AG04450 (cell line): Measurements from ENCODE around the gene LRRC51. TPM values are rescaled to one million over a fixed set of nuclear protein-coding genes. Genes with fewer than 3 reads are reported as not detected.

Experiments used
- CTCF ChIA-PET: fragments of 300-600, 350-600 bp; formaldehyde crosslinking; extraction: SDS; loops from one replicate; lab custom pipeline; 2022; ENCODE audit warnings: antibody characterized with exemption, inconsistent platforms; lab: Charles Lee
- POLR2A ChIA-PET: fragments of 350-600 bp; formaldehyde crosslinking; extraction: SDS; loops from one replicate; lab custom pipeline; 2021; ENCODE audit warnings: antibody characterized with exemption, inconsistent platforms; lab: Yijun Ruan, JAX
- DNase-seq: peaks from one replicate; pipeline ENCODE4 v3.0.0-alpha.2; 2011; ENCODE audit warnings: low read depth, low spot score
- H3K27ac ChIP-seq: one replicate; pipeline ENCODE4 v1.5.1; 2012; ENCODE audit warnings: low read depth, low read length, control low read depth
- H3K27me3 ChIP-seq: one replicate; pipeline ENCODE4 v1.6.0; 2012; ENCODE audit warnings: low read length; ENCODE audit not compliant: control insufficient read depth, insufficient read depth
- H3K4me3 ChIP-seq: 2 replicates; pipeline ENCODE4 v1.5.1; 2011; ENCODE audit warnings: mild to moderate bottlenecking, low read depth, low read length, control low read depth
- H3K9me3 ChIP-seq: 2 replicates; pipeline ENCODE4 v1.5.1; 2012; ENCODE audit warnings: low read length; ENCODE audit not compliant: control insufficient read depth, insufficient read depth
- polyA plus RNA-seq: library from polyadenylated mRNA; depleted of rRNA; stranded (reverse); fragments of >200 nt; gene quantifications from 2 replicates; pipeline ENCODE4 v1.2.3, GENCODE V29; 2011
- TF ChIP-seq, protein P1 (sequence below): IDR thresholded peaks from 2 replicates; pipeline ENCODE4 v1.5.1; 2011; ENCODE audit warnings: low read depth, low read length, control low read depth, inconsistent platforms

LRRC51 gene
- polyA plus RNA-seq, 1 experiment = 8.6 TPM

DNA sequence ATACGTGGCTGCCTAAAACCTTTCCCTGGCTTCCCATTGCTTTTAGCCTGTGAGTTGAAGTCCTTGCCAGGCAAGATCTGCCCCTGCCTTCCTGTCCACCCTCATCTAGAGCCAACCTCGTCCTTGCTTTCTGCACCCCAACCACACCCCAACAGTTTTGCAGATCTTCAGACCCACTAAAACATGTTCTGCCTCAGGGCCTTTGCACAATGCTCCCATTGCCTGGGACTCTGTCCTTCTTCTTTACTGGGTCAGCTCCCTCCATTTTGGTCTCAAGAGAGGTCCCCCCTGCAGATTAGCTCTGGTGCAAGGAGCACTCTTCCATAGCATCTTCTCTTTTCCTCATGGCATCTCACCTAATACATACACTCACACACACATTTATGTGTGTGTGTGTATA lies 40.3 kb downstream of the LRRC51 start:
- ChIA-PET CTCF (no interaction called here), POLR2A (no interaction called here)
- TF ChIP-seq, protein P1, sequence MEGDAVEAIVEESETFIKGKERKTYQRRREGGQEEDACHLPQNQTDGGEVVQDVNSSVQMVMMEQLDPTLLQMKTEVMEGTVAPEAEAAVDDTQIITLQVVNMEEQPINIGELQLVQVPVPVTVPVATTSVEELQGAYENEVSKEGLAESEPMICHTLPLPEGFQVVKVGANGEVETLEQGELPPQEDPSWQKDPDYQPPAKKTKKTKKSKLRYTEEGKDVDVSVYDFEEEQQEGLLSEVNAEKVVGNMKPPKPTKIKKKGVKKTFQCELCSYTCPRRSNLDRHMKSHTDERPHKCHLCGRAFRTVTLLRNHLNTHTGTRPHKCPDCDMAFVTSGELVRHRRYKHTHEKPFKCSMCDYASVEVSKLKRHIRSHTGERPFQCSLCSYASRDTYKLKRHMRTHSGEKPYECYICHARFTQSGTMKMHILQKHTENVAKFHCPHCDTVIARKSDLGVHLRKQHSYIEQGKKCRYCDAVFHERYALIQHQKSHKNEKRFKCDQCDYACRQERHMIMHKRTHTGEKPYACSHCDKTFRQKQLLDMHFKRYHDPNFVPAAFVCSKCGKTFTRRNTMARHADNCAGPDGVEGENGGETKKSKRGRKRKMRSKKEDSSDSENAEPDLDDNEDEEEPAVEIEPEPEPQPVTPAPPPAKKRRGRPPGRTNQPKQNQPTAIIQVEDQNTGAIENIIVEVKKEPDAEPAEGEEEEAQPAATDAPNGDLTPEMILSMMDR = no peak
- H3K27ac ChIP-seq = no peak overlapping the region
- no peaks in the 10 kb centered on the region for H3K27me3 ChIP-seq
- H3K4me3 ChIP-seq = no peak overlapping the region
- no peak for DNase-seq
- H3K9me3 ChIP-seq = peaks cover 3% of the 10 kb centered on the region; the same call in 1 of the 2 replicates

DNA sequence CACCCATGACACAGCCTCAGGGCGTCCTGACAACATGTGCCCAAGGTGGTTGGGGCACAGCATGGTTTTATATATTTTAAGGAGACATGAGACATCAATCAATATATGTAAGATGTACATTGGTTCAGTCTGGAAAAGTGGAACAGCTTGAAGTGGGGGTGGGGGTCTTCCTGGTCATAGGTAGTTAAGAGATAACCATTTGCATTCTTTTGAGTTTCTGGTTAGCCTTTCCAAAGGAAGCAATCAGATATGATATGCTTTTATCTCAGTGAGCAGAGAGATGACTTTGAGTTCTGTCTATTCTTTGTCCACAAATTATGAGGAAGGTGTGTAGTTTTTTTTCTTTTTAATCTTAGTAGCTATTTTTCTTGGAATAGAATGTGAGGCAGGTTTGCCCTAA lies 42.0 kb downstream of the LRRC51 start:
- POLR2A ChIA-PET = no interaction called here
- H3K9me3 ChIP-seq = peaks cover 3% of the 10 kb centered on the region; the same call in 1 of the 2 replicates
- DNase-seq = no peak
- TF ChIP-seq, protein P1 = no peak
- H3K27me3 ChIP-seq = no peaks in the 10 kb centered on the region
- CTCF ChIA-PET = interaction anchor here (0.9 to 1.2 kb wide), 2 partner anchors 21 to 97 kb away, joined by 3 to 4 read pairs; no protein-coding TSS in a partner anchor
- H3K4me3 ChIP-seq = no peak overlapping the region
- no peak overlapping the region for H3K27ac ChIP-seq

DNA sequence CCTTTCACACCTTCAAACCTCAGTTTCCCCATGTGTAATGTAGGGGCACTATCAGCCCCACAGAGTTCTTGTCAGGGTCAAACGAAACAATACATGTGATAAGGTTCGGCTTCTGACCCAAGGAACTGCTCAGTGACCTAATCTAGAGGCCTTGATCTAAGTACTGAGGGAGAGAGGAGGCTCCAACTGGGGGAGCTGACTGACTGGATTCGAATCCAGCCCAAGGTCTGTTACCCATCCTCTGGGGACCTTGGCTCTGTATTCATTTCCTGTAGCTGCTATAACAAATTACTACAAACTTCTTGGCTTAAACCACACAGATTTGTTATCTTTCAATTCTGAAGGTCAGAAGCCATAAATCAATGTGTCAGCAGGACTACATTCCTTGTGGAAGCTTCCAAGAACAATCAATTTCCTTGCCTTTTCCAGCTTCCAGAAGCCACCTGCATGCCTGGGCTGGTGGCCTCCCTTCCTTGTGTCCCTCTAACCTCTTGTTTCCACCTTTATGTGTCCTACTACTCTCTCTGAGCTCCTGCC lies 42.5 kb downstream of the LRRC51 start:
- DNase-seq = no peak
- no peaks in the 10 kb centered on the region for H3K27me3 ChIP-seq
- no peak overlapping the region for H3K27ac ChIP-seq
- TF ChIP-seq, protein P1 = no peak
- peaks cover 3% of the 10 kb centered on the region; the same call in 1 of the 2 replicates for H3K9me3 ChIP-seq
- ChIA-PET CTCF (interaction anchor here (0.9 to 1.2 kb wide), 2 partner anchors 20 to 98 kb away, joined by 3 to 4 read pairs; no protein-coding TSS in a partner anchor), POLR2A (no interaction called here)
- H3K4me3 ChIP-seq = no peak overlapping the region

DNA sequence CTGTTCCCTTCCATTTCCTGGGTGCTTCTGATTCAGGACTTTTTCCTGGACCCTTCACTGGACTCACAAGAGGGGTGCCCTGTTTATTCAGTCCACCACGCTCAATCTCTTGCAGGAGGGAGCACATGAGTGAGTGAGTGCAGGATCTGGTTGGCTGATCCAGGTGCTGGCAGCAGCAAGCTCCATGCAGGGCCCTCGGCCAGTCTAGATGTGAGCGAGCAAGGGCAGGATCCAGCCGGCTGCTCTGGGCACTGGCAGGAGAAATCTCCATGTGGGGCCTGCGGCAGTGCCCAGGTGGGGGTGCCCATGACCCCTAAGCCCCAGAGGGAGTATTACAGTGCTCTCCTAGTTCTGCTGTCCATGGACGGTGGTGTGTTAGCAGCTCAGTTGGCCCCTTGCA lies 43.4 kb downstream of the LRRC51 start:
- Histone ChIP-seq H3K4me3 (no peak overlapping the region), H3K27me3 (no peaks in the 10 kb centered on the region), H3K27ac (no peak overlapping the region), H3K9me3 (peaks cover 11% of the 10 kb centered on the region)
- ChIA-PET CTCF (no interaction called here), POLR2A (no interaction called here)
- no peak for DNase-seq
- TF ChIP-seq, protein P1 = no peak

DNA sequence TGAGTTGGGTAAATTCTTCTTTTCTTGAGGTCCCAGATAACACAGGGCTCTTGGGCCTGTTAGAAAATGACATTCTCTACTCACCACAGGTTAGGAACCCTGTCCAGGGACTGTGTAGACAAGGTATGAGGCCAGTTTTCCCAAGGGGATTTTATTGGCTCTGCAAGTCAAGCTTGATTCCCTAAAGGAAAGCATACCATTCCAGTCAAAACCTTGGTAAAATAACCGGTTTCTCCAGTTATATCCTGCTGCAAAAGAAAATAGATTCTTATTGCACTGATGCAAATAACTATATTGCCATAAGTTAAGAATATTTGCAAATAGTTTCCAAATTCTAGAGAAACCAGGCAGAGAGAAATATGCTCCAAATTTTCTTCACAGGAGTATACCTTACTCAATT lies 45.3 kb downstream of the LRRC51 start:
- TF ChIP-seq, protein P1 = no peak
- ChIA-PET CTCF (interaction anchor here (0.6 to 1.3 kb wide), 3 partner anchors 17 to 57 kb away, joined by 3 to 4 read pairs (median 3); no protein-coding TSS in a partner anchor), POLR2A (no interaction called here)

More for the DNA sequence above, 45.3 kb downstream of the LRRC51 start:
- Histone ChIP-seq H3K9me3 (peaks cover 11% of the 10 kb centered on the region), H3K27ac (no peak overlapping the region), H3K4me3 (no peak overlapping the region), H3K27me3 (no peaks in the 10 kb centered on the region)
- DNase-seq = no peak
